ENCODE results near the gene LRRC27.

LRRC27 gene

DNA sequence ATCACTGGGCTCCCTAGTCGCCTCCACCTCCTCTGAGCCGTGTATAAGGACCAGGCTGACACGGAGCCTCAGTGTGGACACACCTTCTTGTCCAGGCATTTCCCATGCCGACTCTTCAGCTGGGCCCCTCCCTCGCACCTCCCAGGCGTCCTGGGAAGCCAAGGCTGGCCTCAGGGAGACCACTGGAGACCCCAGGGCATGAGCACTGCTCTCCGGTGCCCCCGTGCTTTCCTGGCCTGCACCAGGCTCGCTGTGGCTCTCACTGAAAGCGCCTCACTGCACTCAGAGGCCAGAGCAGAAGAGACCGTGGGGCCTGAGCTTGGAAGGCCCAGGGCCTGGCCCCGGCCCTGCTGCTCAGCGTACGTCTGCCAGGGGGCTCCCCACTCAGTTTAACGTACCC lies 31.4 kb downstream of the LRRC27 start:
- no peak for DNase-seq (ENCODE audit: low read depth in 1 of 2, low spot score in 1 of 2)
- no peak overlapping the region for H3K4me3 ChIP-seq (replicated peaks; ENCODE audit: insufficient read depth, low read length)
- TF ChIP-seq, protein P1, sequence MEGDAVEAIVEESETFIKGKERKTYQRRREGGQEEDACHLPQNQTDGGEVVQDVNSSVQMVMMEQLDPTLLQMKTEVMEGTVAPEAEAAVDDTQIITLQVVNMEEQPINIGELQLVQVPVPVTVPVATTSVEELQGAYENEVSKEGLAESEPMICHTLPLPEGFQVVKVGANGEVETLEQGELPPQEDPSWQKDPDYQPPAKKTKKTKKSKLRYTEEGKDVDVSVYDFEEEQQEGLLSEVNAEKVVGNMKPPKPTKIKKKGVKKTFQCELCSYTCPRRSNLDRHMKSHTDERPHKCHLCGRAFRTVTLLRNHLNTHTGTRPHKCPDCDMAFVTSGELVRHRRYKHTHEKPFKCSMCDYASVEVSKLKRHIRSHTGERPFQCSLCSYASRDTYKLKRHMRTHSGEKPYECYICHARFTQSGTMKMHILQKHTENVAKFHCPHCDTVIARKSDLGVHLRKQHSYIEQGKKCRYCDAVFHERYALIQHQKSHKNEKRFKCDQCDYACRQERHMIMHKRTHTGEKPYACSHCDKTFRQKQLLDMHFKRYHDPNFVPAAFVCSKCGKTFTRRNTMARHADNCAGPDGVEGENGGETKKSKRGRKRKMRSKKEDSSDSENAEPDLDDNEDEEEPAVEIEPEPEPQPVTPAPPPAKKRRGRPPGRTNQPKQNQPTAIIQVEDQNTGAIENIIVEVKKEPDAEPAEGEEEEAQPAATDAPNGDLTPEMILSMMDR (IDR thresholded peaks at IDR 0.05; ENCODE audit: insufficient read depth, low read length): no peak
- TF ChIP-seq, protein P2, sequence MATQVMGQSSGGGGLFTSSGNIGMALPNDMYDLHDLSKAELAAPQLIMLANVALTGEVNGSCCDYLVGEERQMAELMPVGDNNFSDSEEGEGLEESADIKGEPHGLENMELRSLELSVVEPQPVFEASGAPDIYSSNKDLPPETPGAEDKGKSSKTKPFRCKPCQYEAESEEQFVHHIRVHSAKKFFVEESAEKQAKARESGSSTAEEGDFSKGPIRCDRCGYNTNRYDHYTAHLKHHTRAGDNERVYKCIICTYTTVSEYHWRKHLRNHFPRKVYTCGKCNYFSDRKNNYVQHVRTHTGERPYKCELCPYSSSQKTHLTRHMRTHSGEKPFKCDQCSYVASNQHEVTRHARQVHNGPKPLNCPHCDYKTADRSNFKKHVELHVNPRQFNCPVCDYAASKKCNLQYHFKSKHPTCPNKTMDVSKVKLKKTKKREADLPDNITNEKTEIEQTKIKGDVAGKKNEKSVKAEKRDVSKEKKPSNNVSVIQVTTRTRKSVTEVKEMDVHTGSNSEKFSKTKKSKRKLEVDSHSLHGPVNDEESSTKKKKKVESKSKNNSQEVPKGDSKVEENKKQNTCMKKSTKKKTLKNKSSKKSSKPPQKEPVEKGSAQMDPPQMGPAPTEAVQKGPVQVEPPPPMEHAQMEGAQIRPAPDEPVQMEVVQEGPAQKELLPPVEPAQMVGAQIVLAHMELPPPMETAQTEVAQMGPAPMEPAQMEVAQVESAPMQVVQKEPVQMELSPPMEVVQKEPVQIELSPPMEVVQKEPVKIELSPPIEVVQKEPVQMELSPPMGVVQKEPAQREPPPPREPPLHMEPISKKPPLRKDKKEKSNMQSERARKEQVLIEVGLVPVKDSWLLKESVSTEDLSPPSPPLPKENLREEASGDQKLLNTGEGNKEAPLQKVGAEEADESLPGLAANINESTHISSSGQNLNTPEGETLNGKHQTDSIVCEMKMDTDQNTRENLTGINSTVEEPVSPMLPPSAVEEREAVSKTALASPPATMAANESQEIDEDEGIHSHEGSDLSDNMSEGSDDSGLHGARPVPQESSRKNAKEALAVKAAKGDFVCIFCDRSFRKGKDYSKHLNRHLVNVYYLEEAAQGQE (IDR thresholded peaks at IDR 0.05; ENCODE audit: insufficient replicate concordance, low read depth): no peak
- TF ChIP-seq POLR2AphosphoS5 (IDR thresholded peaks at IDR 0.05; ENCODE audit: low read depth): no peak
- no peak for TF ChIP-seq SPI1 (IDR thresholded peaks at IDR 0.05; ENCODE audit: borderline replicate concordance, low read depth)
- TF ChIP-seq GABPA (IDR thresholded peaks at IDR 0.05; ENCODE audit: low read depth): no peak
- H3K27me3 ChIP-seq (ENCODE audit: insufficient read depth, poor library complexity, severe bottlenecking): no peaks in the 10 kb centered on the region
- no peak overlapping the region for H3K27ac ChIP-seq (replicated peaks)

DNA sequence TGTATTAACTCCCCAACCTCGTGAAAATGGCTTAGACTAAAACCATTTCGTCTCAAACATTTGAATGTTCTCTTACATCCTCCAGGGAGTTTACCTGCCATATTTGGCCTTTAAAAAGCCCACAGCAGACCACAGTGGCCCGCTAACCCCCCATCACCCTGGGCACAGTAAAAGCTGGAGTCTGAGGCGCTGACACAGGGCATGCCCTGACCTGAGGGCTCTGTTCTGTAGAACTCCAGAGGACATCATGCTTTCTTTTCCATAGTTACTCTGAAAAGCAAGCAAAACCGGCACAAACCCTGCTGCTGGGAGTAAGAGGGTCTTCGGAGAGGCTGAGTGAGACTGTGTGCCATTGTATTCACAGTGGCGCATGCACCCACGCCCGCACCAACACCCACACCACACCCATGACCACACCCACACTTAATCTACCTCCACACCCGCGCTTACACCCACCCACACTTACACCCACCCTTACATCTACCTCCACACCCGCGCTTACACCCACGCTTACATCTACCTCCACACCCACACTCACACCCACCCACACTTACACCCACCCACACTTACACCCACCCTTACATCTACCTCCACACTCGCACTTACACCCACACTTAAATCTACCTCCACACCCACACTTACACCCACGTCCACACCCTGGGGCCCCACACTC lies 32.1 kb downstream of the LRRC27 start:
- DNase-seq (ENCODE audit: low read depth in 1 of 2, low spot score in 1 of 2): no peak
- H3K4me3 ChIP-seq (replicated peaks; ENCODE audit: insufficient read depth, low read length): no peak overlapping the region
- H3K27me3 ChIP-seq (ENCODE audit: insufficient read depth, poor library complexity, severe bottlenecking): no peaks in the 10 kb centered on the region
- TF ChIP-seq GABPA (IDR thresholded peaks at IDR 0.05; ENCODE audit: low read depth) (no peak), SPI1 (IDR thresholded peaks at IDR 0.05; ENCODE audit: borderline replicate concordance, low read depth) (no peak), POLR2AphosphoS5 (IDR thresholded peaks at IDR 0.05; ENCODE audit: low read depth) (no peak)
- TF ChIP-seq, protein P2 (IDR thresholded peaks at IDR 0.05; ENCODE audit: insufficient replicate concordance, low read depth): no peak
- TF ChIP-seq, protein P1 (IDR thresholded peaks at IDR 0.05; ENCODE audit: insufficient read depth, low read length): no peak
- H3K27ac ChIP-seq (replicated peaks): no peak overlapping the region

DNA sequence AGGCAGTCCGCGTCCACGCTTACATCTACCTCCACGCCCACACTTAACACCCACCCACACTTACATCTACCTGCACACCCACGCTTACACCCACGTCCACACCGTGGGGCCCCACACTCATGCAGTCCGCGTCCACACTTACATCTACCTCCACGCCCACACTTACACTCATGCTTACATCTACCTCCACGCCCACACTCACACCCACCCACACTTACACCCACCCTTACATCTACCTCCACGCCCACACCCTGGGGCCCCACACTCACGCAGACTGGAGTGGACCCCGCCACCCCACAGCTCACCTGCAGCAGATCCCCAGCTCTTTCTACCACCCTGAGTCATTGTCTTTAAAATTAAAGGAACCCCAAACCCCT lies 32.6 kb downstream of the LRRC27 start:
- DNase-seq (ENCODE audit: low read depth in 1 of 2, low spot score in 1 of 2): no peak
- H3K27ac ChIP-seq (replicated peaks): no peak overlapping the region
- TF ChIP-seq SPI1 (IDR thresholded peaks at IDR 0.05; ENCODE audit: borderline replicate concordance, low read depth) (no peak), GABPA (IDR thresholded peaks at IDR 0.05; ENCODE audit: low read depth) (no peak), POLR2AphosphoS5 (IDR thresholded peaks at IDR 0.05; ENCODE audit: low read depth) (no peak)
- TF ChIP-seq, protein P2 (IDR thresholded peaks at IDR 0.05; ENCODE audit: insufficient replicate concordance, low read depth): no peak
- TF ChIP-seq, protein P1 (IDR thresholded peaks at IDR 0.05; ENCODE audit: insufficient read depth, low read length): no peak
- no peak overlapping the region for H3K4me3 ChIP-seq (replicated peaks; ENCODE audit: insufficient read depth, low read length)
- no peaks in the 10 kb centered on the region for H3K27me3 ChIP-seq (ENCODE audit: insufficient read depth, poor library complexity, severe bottlenecking)

Data from HL-60 (cell line).